Sigmoid colon (tissue), 3 donors: ENCODE results near the gene CAMSAP2.

Experiments
- POLR2A ChIP-seq, 2 donors: fragments of 450-650 bp; IDR thresholded peaks; one replicate each; pipeline ENCODE4 v1.6.1; 2016; ENCODE audit warnings: antibody characterized with exemption in 2 of 2, mild to moderate bottlenecking in 2 of 2, moderate library complexity in 2 of 2
- TF ChIP-seq, protein P1 (sequence below), 4 experiments: fragments of 450-650 bp in 3 of 4; fragments of 200-600 bp in 1 of 4; IDR thresholded peaks; one replicate each; pipeline ENCODE4 v1.5.1; 2016 to 2019; ENCODE audit warnings: antibody characterized with exemption in 4 of 4, mild to moderate bottlenecking in 3 of 4, moderate library complexity in 2 of 4

DNA sequence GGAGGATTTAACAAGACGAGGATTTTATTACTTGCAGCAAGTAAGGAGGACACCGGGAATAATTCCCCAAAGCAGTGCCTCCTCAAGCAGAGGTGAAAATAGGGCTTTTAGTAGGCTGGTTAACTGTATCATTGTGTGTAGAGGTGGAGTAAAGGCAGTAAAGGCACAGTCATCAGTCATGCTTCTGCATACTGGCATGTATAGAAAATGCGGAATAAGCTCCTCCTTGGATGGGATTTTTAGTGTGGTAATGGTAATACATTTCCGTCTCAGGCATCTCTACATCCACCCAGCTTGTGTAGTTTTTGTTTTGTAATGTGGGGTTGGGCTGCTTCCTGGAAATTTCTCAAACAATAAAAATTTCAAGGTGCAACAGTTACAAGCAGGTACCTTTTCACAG, 106.7 kb downstream of the CAMSAP2 start:
- TF ChIP-seq, protein P1, sequence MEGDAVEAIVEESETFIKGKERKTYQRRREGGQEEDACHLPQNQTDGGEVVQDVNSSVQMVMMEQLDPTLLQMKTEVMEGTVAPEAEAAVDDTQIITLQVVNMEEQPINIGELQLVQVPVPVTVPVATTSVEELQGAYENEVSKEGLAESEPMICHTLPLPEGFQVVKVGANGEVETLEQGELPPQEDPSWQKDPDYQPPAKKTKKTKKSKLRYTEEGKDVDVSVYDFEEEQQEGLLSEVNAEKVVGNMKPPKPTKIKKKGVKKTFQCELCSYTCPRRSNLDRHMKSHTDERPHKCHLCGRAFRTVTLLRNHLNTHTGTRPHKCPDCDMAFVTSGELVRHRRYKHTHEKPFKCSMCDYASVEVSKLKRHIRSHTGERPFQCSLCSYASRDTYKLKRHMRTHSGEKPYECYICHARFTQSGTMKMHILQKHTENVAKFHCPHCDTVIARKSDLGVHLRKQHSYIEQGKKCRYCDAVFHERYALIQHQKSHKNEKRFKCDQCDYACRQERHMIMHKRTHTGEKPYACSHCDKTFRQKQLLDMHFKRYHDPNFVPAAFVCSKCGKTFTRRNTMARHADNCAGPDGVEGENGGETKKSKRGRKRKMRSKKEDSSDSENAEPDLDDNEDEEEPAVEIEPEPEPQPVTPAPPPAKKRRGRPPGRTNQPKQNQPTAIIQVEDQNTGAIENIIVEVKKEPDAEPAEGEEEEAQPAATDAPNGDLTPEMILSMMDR (IDR thresholded peaks at IDR 0.05) = no peak
- no peak for TF ChIP-seq POLR2A (IDR thresholded peaks at IDR 0.05)
